ENCODE measurements around the gene CELF3. TPM values are rescaled to one million over a fixed set of nuclear protein-coding genes. Genes with fewer than 3 reads are reported as not detected.

CELF3 gene
- total and polyA plus RNA-seq, 8 donors: 0.72 to 1.4 (median 0.90) TPM; not detected in 2

DNA sequence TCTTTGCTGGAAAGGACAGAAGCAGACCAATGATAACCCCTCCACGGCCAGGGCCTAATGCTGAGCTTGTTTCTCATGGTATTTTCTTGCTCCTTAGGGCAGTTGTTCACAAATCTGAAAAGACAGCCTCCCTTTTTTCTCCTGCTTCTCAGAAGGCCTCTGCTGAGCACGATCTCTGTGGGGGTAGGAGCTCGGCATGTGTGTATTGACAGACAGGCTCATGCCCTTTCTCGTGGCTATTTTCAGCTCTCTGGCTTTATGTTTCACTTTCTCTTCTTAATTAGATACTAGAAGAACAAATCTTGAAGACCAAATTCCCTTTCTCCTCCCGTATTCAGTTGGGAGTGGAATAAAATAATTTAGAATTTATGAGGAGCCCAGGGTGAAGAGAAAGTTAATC lies 4.0 kb upstream of the CELF3 start:
- Histone ChIP-seq H3K27me3 (peaks cover 16 to 93% of the 10 kb centered on the region in 2 donors), H3K27ac (peak overlapping the region; percentile 50 to 64), H3K4me3 (peak overlapping the region in 1 of 2 donors; percentile 48), H3K36me3 (no peaks in the 10 kb centered on the region), H3K9me3 (no peaks in the 10 kb centered on the region), H3K4me1 (peaks cover 14 to 22% of the 10 kb centered on the region in 2 donors)
- TF ChIP-seq, protein P1, sequence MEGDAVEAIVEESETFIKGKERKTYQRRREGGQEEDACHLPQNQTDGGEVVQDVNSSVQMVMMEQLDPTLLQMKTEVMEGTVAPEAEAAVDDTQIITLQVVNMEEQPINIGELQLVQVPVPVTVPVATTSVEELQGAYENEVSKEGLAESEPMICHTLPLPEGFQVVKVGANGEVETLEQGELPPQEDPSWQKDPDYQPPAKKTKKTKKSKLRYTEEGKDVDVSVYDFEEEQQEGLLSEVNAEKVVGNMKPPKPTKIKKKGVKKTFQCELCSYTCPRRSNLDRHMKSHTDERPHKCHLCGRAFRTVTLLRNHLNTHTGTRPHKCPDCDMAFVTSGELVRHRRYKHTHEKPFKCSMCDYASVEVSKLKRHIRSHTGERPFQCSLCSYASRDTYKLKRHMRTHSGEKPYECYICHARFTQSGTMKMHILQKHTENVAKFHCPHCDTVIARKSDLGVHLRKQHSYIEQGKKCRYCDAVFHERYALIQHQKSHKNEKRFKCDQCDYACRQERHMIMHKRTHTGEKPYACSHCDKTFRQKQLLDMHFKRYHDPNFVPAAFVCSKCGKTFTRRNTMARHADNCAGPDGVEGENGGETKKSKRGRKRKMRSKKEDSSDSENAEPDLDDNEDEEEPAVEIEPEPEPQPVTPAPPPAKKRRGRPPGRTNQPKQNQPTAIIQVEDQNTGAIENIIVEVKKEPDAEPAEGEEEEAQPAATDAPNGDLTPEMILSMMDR (IDR thresholded peaks at IDR 0.05): no peak
- intact Hi-C loops (cut with DNase I): no loop called here
- ATAC-seq: peak; percentile 60
- DNase-seq: no peak

- DNase-seq (no peak), ATAC-seq (no peak)
- Histone ChIP-seq H3K9me3 (no peaks in the 10 kb centered on the region), H3K36me3 (no peaks in the 10 kb centered on the region), H3K27ac (peak overlapping the region in 1 of 2 donors; percentile 50), H3K27me3 (peaks cover 17 to 94% of the 10 kb centered on the region in 2 donors), H3K4me3 (no peak overlapping the region), H3K4me1 (peaks cover 14 to 22% of the 10 kb centered on the region in 2 donors)
- intact Hi-C loops (cut with DNase I): no loop called here
- TF ChIP-seq, protein P1 (IDR thresholded peaks at IDR 0.05): no peak
These were observed 3.5 kb upstream of the CELF3 start for GRCh38 chr1:151720125-151720524.

DNA sequence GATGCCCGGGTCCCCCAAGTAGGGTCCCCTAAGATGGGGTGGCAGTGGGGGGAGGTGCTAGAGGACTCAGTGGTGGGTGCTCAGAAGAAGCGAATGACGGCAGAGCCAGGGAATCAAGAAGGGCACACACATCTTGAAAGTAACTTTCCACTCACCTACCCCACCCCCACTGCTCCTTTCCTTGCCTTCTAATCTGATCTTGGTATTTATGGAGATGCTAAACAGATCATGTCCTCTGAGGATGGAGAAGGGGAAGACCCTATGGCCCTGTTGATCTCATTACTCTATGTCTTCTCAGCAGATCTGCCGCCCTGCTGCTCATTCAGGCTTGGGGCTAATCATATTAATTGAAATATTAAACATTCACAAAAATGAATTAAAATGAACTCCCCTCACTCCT lies 2.1 kb upstream of the CELF3 start:
- Histone ChIP-seq H3K9me3 (no peaks in the 10 kb centered on the region), H3K27ac (no peak overlapping the region), H3K4me3 (no peak overlapping the region), H3K4me1 (peaks cover 14 to 22% of the 10 kb centered on the region in 2 donors), H3K36me3 (no peaks in the 10 kb centered on the region), H3K27me3 (peaks cover 17 to 98% of the 10 kb centered on the region in 2 donors)
- TF ChIP-seq, protein P1 (IDR thresholded peaks at IDR 0.05): no peak
- no peak for ATAC-seq
- intact Hi-C loops (cut with DNase I): no loop called here
- no peak for DNase-seq

DNA sequence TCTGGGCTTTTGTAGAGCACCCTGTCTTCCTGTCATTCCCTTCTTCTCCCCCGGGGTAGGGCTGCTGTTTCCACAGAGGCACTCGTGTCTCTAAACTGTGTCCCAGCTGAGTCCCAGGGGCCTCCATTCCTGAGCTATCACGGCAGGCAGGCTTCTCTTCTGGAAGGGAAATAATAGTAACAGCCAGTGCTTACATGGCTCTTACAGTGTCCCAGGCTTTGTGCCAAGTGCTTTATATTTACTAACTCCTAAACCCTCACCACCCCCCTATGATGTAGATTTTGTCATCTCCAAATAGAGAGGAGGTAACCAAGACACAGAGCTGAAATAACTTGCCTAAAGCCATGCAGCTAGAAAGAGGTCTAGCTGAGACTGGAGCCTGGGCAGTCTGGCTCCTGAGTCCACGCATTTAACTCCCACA lies 1.4 kb upstream of the CELF3 start:
- DNase-seq: peak in 1 of 4 donors; percentile 51
- Histone ChIP-seq H3K4me1 (peaks cover 14 to 22% of the 10 kb centered on the region in 2 donors), H3K27me3 (peaks cover 17 to 92% of the 10 kb centered on the region in 2 donors), H3K36me3 (no peaks in the 10 kb centered on the region), H3K27ac (no peak overlapping the region), H3K9me3 (no peaks in the 10 kb centered on the region), H3K4me3 (no peak overlapping the region)
- TF ChIP-seq, protein P1 (IDR thresholded peaks at IDR 0.05): no peak
- ATAC-seq: no peak
- intact Hi-C loops (cut with DNase I): no loop called here

DNA sequence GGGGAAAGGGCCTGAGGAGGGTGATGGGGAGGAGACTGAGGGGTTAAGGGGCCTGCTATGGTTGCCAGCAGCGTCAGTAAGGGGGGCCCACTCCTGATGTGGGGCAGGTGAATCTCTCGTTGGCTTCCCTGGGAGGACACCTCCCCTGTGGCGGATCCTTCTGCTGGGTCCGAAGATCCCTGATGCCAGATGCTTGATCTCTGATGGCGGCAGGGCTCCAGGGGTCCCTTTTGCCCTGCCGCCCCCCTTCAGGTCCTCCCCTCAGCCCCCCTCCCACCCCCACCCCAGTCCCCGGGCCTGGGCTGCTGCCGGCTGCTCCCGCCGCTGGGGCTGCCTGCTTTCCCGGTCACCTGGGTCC lies 219 bp downstream of the CELF3 start:
- intact Hi-C loops (cut with DNase I): no loop called here
- Histone ChIP-seq H3K27ac (no peak overlapping the region), H3K9me3 (no peaks in the 10 kb centered on the region), H3K4me1 (peaks cover 6 to 13% of the 10 kb centered on the region in 2 donors), H3K27me3 (peaks cover 17 to 88% of the 10 kb centered on the region in 2 donors), H3K36me3 (no peaks in the 10 kb centered on the region), H3K4me3 (no peak overlapping the region)
- TF ChIP-seq, protein P1 (IDR thresholded peaks at IDR 0.05): no peak
- no peak for ATAC-seq
- no peak for DNase-seq
